IMR-90 (cell line): ENCODE data around the gene NPAS3. TPM values are rescaled to one million over a fixed set of nuclear protein-coding genes. Genes with fewer than 3 reads are reported as not detected.

ENCODE experiments used
- ATAC-seq: fragments of 200-7000 bp; cut with Tn5 transposase; 2 replicates; pipeline ENCODE4 v1.9.1; 2020; ENCODE audit warnings: low read depth, mild to moderate bottlenecking, moderate library complexity
- BruUV-seq: library from RNA; stranded (reverse); fragments of 400-500 nt; replicated peaks from 2 replicates; lab custom pipeline; 2021; lab: Mats Ljungman, UMichigan
- CTCF ChIA-PET: fragments of 300-600 bp; formaldehyde crosslinking; extraction: SDS; loops from one replicate; lab custom pipeline; 2021; ENCODE audit warnings: antibody characterized with exemption; lab: Yijun Ruan, JAX
- POLR2A ChIA-PET: fragments of 300-600 bp; sonication (Branson Sonifier 250); formaldehyde crosslinking; loops from one replicate; lab custom pipeline; 2022; ENCODE audit warnings: antibody characterized with exemption; ENCODE audit not compliant: unreplicated experiment; lab: Charles Lee
- DNase-seq: peaks from one replicate; pipeline ENCODE4 v3.0.0; 2013
- H2AFZ ChIP-seq: replicated peaks from 2 replicates; pipeline ENCODE3; 2013; ENCODE audit warnings: low read length, mild to moderate bottlenecking; ENCODE audit not compliant: poor library complexity
- H2AK5ac ChIP-seq: 2 replicates; pipeline ENCODE4 v1.6.1; 2013; ENCODE audit warnings: low read depth, low read length, inconsistent platforms
- H2AK9ac ChIP-seq: replicated peaks from 2 replicates; pipeline ENCODE3; 2013; ENCODE audit warnings: mild to moderate bottlenecking, low read depth, low read length, moderate library complexity; ENCODE audit not compliant: poor library complexity
- H2BK120ac ChIP-seq: 2 replicates; pipeline ENCODE4 v1.6.1; 2013; ENCODE audit warnings: low read depth, low read length, inconsistent platforms
- H2BK15ac ChIP-seq: 3 replicates; pipeline ENCODE4 v1.6.1; 2013; ENCODE audit warnings: low read depth, low read length, inconsistent platforms
- H2BK20ac ChIP-seq: 2 replicates; pipeline ENCODE4 v1.6.1; 2013; ENCODE audit warnings: low read depth, mild to moderate bottlenecking, inconsistent platforms, low read length, moderate library complexity
- H2BK5ac ChIP-seq: 2 replicates; pipeline ENCODE4 v1.6.1; 2013; ENCODE audit warnings: mild to moderate bottlenecking, low read depth, low read length, inconsistent platforms; ENCODE audit not compliant: poor library complexity, severe bottlenecking
- H3K14ac ChIP-seq: replicated peaks from 2 replicates; pipeline ENCODE4 v1.6.1; 2013; ENCODE audit warnings: low read depth, low read length, inconsistent platforms
- H3K18ac ChIP-seq: 2 replicates; pipeline ENCODE4 v1.6.1; 2013; ENCODE audit warnings: low read depth, low read length, control low read depth
- H3K23ac ChIP-seq: 2 replicates; pipeline ENCODE4 v1.6.1; 2013; ENCODE audit warnings: low read depth, low read length, inconsistent platforms
- H3K27ac ChIP-seq: 2 replicates; pipeline ENCODE4 v1.5.1; 2013; ENCODE audit warnings: mild to moderate bottlenecking, control low read depth, low read length; ENCODE audit not compliant: insufficient read depth
- H3K27me3 ChIP-seq: 2 replicates; pipeline ENCODE4 v1.6.1; 2013; ENCODE audit warnings: low read length; ENCODE audit not compliant: control insufficient read depth, insufficient read depth
- H3K36me3 ChIP-seq: 2 replicates; pipeline ENCODE4 v1.6.1; 2013; ENCODE audit warnings: low read length, mixed read lengths; ENCODE audit not compliant: control insufficient read depth, insufficient read depth
- H3K4ac ChIP-seq: 2 replicates; pipeline ENCODE4 v1.6.1; 2013; ENCODE audit warnings: low read depth, low read length, inconsistent platforms
- H3K4me1 ChIP-seq: 2 replicates; pipeline ENCODE4 v1.6.1; 2013; ENCODE audit warnings: low read length, mixed read lengths; ENCODE audit not compliant: control insufficient read depth, insufficient read depth
- H3K4me2 ChIP-seq: 2 replicates; pipeline ENCODE4 v1.6.1; 2013; ENCODE audit warnings: low read depth, mild to moderate bottlenecking, control low read depth, low read length, moderate library complexity
- H3K4me3 ChIP-seq: 2 replicates; pipeline ENCODE4 v1.5.1; 2013; ENCODE audit warnings: low read depth, mild to moderate bottlenecking, control low read depth, low read length, moderate library complexity; ENCODE audit not compliant: insufficient read depth
- H3K56ac ChIP-seq: 2 replicates; pipeline ENCODE4 v1.6.1; 2013; ENCODE audit warnings: low read length, inconsistent platforms; ENCODE audit not compliant: insufficient read depth; ENCODE audit errors: extremely low read depth
- H3K79me1 ChIP-seq, 2 experiments: 2 replicates each; pipeline ENCODE4 v1.6.1; 2013; ENCODE audit warnings: low read length in 2 of 2, inconsistent platforms in 1 of 2, low read depth in 1 of 2
- H3K9ac ChIP-seq: 2 replicates; pipeline ENCODE4 v1.6.1; 2013; ENCODE audit warnings: low read depth, low read length, control low read depth
- H3K9me1 ChIP-seq: 2 replicates; pipeline ENCODE4 v1.6.1; 2013; ENCODE audit warnings: low read length, inconsistent platforms; ENCODE audit not compliant: insufficient read depth
- H3K9me3 ChIP-seq: 2 replicates; pipeline ENCODE4 v1.6.1; 2013; ENCODE audit warnings: low read length; ENCODE audit not compliant: control insufficient read depth, insufficient read depth
- H4K20me1 ChIP-seq: 2 replicates; pipeline ENCODE4 v1.6.1; 2013; ENCODE audit warnings: low read length, inconsistent platforms; ENCODE audit not compliant: insufficient read depth
- H4K5ac ChIP-seq: 2 replicates; pipeline ENCODE4 v1.6.1; 2013; ENCODE audit warnings: mild to moderate bottlenecking, low read depth, low read length, control low read depth
- H4K8ac ChIP-seq, 2 experiments: 2 replicates each; pipeline ENCODE4 v1.6.1; 2013; ENCODE audit warnings: low read depth in 2 of 2, low read length in 2 of 2, control low read depth in 1 of 2, inconsistent platforms in 1 of 2
- H4K91ac ChIP-seq: 2 replicates; pipeline ENCODE4 v1.6.1; 2013; ENCODE audit warnings: low read depth, low read length, inconsistent platforms; ENCODE audit not compliant: insufficient read depth
- BHLHE40 ChIP-seq: fragments of 150-350 bp; IDR thresholded peaks from 2 replicates; pipeline ENCODE4 v1.6.1; 2016; ENCODE audit warnings: mild to moderate bottlenecking, low read depth, low read length
- CEBPB ChIP-seq: IDR thresholded peaks from 2 replicates; pipeline ENCODE4 v1.6.1; 2012; ENCODE audit warnings: low read depth, low read length, improper control_type of control experiment
- CHD1 ChIP-seq: IDR thresholded peaks from 2 replicates; pipeline ENCODE4 v1.6.1; 2012; ENCODE audit warnings: low read depth, low read length, improper control_type of control experiment
- CTCF ChIP-seq: conservative IDR thresholded peaks from 2 replicates; pipeline ENCODE4 v1.5.1; 2012; ENCODE audit warnings: mild to moderate bottlenecking, low read depth, low read length, improper control_type of control experiment
- ELK1 ChIP-seq: fragments of 150-350 bp; IDR thresholded peaks from 2 replicates; pipeline ENCODE4 v1.6.1; 2016; ENCODE audit warnings: low read depth, mild to moderate bottlenecking, low read length, moderate library complexity, borderline replicate concordance
- FOS ChIP-seq: fragments of 150-350 bp; IDR thresholded peaks from 2 replicates; pipeline ENCODE4 v1.6.1; 2016; ENCODE audit warnings: low read depth, low read length
- MAFK ChIP-seq: IDR thresholded peaks from 2 replicates; pipeline ENCODE4 v1.6.1; 2012; ENCODE audit warnings: low read depth, low read length, improper control_type of control experiment
- MAZ ChIP-seq: IDR thresholded peaks from 2 replicates; pipeline ENCODE4 v1.6.1; 2012; ENCODE audit warnings: low read depth, mild to moderate bottlenecking, low read length, improper control_type of control experiment, moderate library complexity, borderline replicate concordance
- MXI1 ChIP-seq: IDR thresholded peaks from 2 replicates; pipeline ENCODE4 v1.6.1; 2012; ENCODE audit warnings: low read depth, mild to moderate bottlenecking, low read length, moderate library complexity, borderline replicate concordance
- NFE2L2 ChIP-seq: fragments of 150-350 bp; IDR thresholded peaks from 2 replicates; pipeline ENCODE4 v1.6.1; 2016; ENCODE audit warnings: low read depth, mild to moderate bottlenecking, low read length
- POLR2A ChIP-seq: IDR thresholded peaks from 2 replicates; pipeline ENCODE4 v1.6.1; 2012; ENCODE audit warnings: mild to moderate bottlenecking, low read depth, low read length
- RAD21 ChIP-seq: IDR thresholded peaks from 2 replicates; pipeline ENCODE4 v1.6.1; 2012; ENCODE audit warnings: low read length, improper control_type of control experiment
- RCOR1 ChIP-seq: IDR thresholded peaks from 2 replicates; pipeline ENCODE4 v1.6.1; 2012; ENCODE audit warnings: mild to moderate bottlenecking, low read length, improper control_type of control experiment; ENCODE audit not compliant: insufficient replicate concordance
- RFX5 ChIP-seq: IDR thresholded peaks from 2 replicates; pipeline ENCODE4 v1.8.0; 2012; ENCODE audit warnings: low read depth, mild to moderate bottlenecking, low read length, moderate library complexity
- SMC3 ChIP-seq: fragments of 150-350 bp; IDR thresholded peaks from 2 replicates; pipeline ENCODE4 v1.6.1; 2016; ENCODE audit warnings: low read depth, mild to moderate bottlenecking, antibody characterized with exemption, low read length, moderate library complexity
- USF2 ChIP-seq: fragments of 150-350 bp; IDR thresholded peaks from 2 replicates; pipeline ENCODE4 v1.6.1; 2017; ENCODE audit warnings: mild to moderate bottlenecking, antibody characterized with exemption, low read length, low read depth
- WGBS, 2 experiments: methylation state at CpG; one replicate each; pipeline versions ENCODE4 v1.1.5 to v1.1.7; 2013; ENCODE audit warnings: missing lambda C conversion rate in 2 of 2; ENCODE audit not compliant: insufficient read length in 1 of 2; ENCODE audit errors: extremely low coverage in 2 of 2; 5-methylcytosine and 5-hydroxymethylcytosine counted together
- dilution Hi-C: fragments of 300-500 bp; cut with HindIII; formaldehyde crosslinking; loops from one replicate; pipeline ENCODE4 v1.14.3; 2018; ENCODE audit warnings: low sequenced_read_pairs; ENCODE audit not compliant: unreplicated experiment
- in situ Hi-C: fragments of 300-500 bp; cut with MboI; formaldehyde crosslinking; loops from 3 replicates; pipeline ENCODE4 v1.14.3; 2019; ENCODE audit warnings: low sequenced_read_pairs, inconsistent platforms, mixed read lengths
- intact Hi-C: fragments of 100-400 bp; cut with micrococcal nuclease; formaldehyde crosslinking; loops from 2 replicates; pipeline ENCODE4 v1.10.0; 2022
- polyA plus RNA-seq, 3 experiments: library from polyadenylated mRNA; depleted of rRNA; stranded (reverse); fragments of >200 nt; gene quantifications; 2 replicates each; pipeline ENCODE4 v1.2.3, GENCODE V29; 2012; ENCODE audit warnings: low replicate concordance in 1 of 3
- total RNA-seq: library from RNA; depleted of rRNA; stranded (reverse); fragments of >200 nt; gene quantifications from 2 replicates; pipeline ENCODE4 v1.2.3, GENCODE V29; 2012

Gene NPAS3
- total and polyA plus RNA-seq, 2 of the 4 experiments (the other 2 are of a cell fraction), result not detected

GRCh38 chr14:33693237-33693636, 754.6 kb downstream of the NPAS3 start:
- in situ Hi-C loops, result no loop called here
- Histone ChIP-seq H3K56ac (no peak overlapping the region), H2BK20ac (no peak overlapping the region), H2AFZ (no peak overlapping the region), H2BK15ac (no peak overlapping the region), H2BK5ac (no peak overlapping the region), H2AK5ac (no peak overlapping the region), H3K18ac (no peak overlapping the region), H4K5ac (no peak overlapping the region), H3K27ac (no peak overlapping the region), H4K8ac (no peak overlapping the region), H3K4ac (no peak overlapping the region), H3K27me3 (no peaks in the 10 kb centered on the region), H2BK120ac (no peak overlapping the region), H3K4me2 (no peak overlapping the region), H3K9ac (no peak overlapping the region), H3K23ac (no peak overlapping the region), H3K9me3 (no peaks in the 10 kb centered on the region), H3K36me3 (no peaks in the 10 kb centered on the region), H4K91ac (no peak overlapping the region), H3K9me1 (no peaks in the 10 kb centered on the region), H3K79me1 (no peaks in the 10 kb centered on the region), H3K4me1 (no peaks in the 10 kb centered on the region), H2AK9ac (no peak overlapping the region), H4K20me1 (no peaks in the 10 kb centered on the region), H3K4me3 (no peak overlapping the region), H3K14ac (no peak overlapping the region)
- intact Hi-C loops, result no loop called here
- BruUV-seq, result no TSS peak
- no peak for ATAC-seq
- DNase-seq, result no peak
- ChIA-PET POLR2A (no interaction called here), CTCF (no interaction called here)
- dilution Hi-C loops, result no loop called here
- TF ChIP-seq RAD21 (no peak), BHLHE40 (no peak), POLR2A (no peak), MXI1 (no peak), NFE2L2 (no peak), MAZ (no peak), RFX5 (no peak), SMC3 (no peak), CHD1 (no peak), CTCF (no peak), CEBPB (no peak), ELK1 (no peak), FOS (no peak), USF2 (no peak), RCOR1 (no peak), MAFK (no peak)
- no CpG with 5 or more reads among the region's 4 CpGs for WGBS, 2 experiments
